ENCODE measurements around the gene IQSEC1.

- no peak for TF ChIP-seq CTCF (IDR thresholded peaks at IDR 0.05)
- TF ChIP-seq POLR2A (IDR thresholded peaks at IDR 0.05): no peak
These were observed 189.0 kb downstream of the IQSEC1 start for GRCh38 chr3:12884186-12884680.

Measured in lower leg skin (tissue), 3 donors.